ENCODE measurements around the gene DRD2.

DRD2 gene

DNA sequence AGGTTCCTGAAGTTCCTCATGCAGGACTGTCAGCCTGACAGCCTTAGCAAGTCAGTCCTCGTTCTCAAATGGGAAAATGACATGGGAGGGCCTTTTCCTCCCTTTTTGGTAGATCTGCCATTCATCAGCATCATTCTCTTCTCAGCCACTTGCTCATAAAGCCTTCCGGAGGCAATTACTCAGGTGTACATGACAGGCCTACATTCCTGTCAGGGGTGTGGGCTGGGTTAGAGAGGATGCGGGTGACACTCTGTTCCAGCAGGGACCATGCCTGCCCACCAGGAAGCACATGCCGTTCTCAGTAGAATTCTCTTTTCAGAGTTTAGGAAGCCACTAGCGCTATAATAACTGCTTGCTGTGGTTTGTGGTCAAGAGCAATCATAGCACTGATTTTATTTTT is 111.8 kb downstream of the DRD2 start:
- Histone ChIP-seq H3K9me2 (replicated peaks; ENCODE audit: insufficient read depth, low read length) (no peaks in the 10 kb centered on the region), H4K20me1 (ENCODE audit: low read depth, low read length) (no peaks in the 10 kb centered on the region), H3K27me3 (ENCODE audit: low read length) (no peaks in the 10 kb centered on the region), H3K9ac (ENCODE audit: low read length) (no peak overlapping the region), H2AFZ (ENCODE audit: low read depth, low read length, severe bottlenecking) (no peak overlapping the region), H3F3A (ENCODE audit: insufficient read depth) (no peaks in the 10 kb centered on the region), H3K36me3 (ENCODE audit: low read length) (no peaks in the 10 kb centered on the region), H3K4me2 (ENCODE audit: low read depth, low read length, poor library complexity, severe bottlenecking) (no peak overlapping the region), H3K79me2 (ENCODE audit: insufficient read depth, low read length) (no peaks in the 10 kb centered on the region), H3K27ac (ENCODE audit: low read depth, low read length) (no peak overlapping the region), H3K9me3 (ENCODE audit: insufficient read depth, low read length) (no peaks in the 10 kb centered on the region), H3K4me3 (ENCODE audit: insufficient read depth, low read length, poor library complexity, severe bottlenecking) (no peak overlapping the region)
- TF ChIP-seq, protein P1, sequence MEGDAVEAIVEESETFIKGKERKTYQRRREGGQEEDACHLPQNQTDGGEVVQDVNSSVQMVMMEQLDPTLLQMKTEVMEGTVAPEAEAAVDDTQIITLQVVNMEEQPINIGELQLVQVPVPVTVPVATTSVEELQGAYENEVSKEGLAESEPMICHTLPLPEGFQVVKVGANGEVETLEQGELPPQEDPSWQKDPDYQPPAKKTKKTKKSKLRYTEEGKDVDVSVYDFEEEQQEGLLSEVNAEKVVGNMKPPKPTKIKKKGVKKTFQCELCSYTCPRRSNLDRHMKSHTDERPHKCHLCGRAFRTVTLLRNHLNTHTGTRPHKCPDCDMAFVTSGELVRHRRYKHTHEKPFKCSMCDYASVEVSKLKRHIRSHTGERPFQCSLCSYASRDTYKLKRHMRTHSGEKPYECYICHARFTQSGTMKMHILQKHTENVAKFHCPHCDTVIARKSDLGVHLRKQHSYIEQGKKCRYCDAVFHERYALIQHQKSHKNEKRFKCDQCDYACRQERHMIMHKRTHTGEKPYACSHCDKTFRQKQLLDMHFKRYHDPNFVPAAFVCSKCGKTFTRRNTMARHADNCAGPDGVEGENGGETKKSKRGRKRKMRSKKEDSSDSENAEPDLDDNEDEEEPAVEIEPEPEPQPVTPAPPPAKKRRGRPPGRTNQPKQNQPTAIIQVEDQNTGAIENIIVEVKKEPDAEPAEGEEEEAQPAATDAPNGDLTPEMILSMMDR (IDR thresholded peaks at IDR 0.05; ENCODE audit: insufficient read depth, low read length, poor library complexity, severe bottlenecking) = no peak
- TF ChIP-seq EZH2phosphoT487 (conservative IDR thresholded peaks at IDR 0.05; ENCODE audit: low read length) = no peak
